GM12873 (cell line): ENCODE measurements around the gene CADM1.

Source experiments
- TF ChIP-seq, protein P1 (sequence below): IDR thresholded peaks from 2 replicates; pipeline ENCODE4 v1.5.1; 2012; ENCODE audit warnings: low read depth, mild to moderate bottlenecking, moderate library complexity, low read length, control low read depth; ENCODE audit not compliant: insufficient read depth; ENCODE audit errors: missing control alignments

CADM1 gene

DNA sequence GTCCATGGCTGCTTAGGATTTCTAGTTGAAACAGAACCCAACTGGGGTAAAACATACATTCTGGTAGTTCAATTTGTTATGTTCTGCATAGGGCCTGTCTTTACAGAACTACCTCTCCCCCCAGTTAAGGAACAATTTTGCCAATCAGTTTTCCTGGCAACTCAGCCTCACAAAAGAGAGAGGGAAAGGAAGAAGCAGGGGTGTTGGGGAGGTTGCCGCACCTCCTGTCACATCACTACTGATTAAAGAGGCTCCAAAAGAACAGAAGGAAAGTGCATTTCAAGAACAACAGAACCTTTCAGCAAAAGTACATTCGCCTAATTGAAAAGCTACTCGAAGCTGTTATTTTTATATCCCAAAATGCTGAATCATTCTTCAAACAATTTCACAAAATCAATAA lies 217.6 kb downstream of the CADM1 start:
- TF ChIP-seq, protein P1, sequence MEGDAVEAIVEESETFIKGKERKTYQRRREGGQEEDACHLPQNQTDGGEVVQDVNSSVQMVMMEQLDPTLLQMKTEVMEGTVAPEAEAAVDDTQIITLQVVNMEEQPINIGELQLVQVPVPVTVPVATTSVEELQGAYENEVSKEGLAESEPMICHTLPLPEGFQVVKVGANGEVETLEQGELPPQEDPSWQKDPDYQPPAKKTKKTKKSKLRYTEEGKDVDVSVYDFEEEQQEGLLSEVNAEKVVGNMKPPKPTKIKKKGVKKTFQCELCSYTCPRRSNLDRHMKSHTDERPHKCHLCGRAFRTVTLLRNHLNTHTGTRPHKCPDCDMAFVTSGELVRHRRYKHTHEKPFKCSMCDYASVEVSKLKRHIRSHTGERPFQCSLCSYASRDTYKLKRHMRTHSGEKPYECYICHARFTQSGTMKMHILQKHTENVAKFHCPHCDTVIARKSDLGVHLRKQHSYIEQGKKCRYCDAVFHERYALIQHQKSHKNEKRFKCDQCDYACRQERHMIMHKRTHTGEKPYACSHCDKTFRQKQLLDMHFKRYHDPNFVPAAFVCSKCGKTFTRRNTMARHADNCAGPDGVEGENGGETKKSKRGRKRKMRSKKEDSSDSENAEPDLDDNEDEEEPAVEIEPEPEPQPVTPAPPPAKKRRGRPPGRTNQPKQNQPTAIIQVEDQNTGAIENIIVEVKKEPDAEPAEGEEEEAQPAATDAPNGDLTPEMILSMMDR, result no peak

DNA sequence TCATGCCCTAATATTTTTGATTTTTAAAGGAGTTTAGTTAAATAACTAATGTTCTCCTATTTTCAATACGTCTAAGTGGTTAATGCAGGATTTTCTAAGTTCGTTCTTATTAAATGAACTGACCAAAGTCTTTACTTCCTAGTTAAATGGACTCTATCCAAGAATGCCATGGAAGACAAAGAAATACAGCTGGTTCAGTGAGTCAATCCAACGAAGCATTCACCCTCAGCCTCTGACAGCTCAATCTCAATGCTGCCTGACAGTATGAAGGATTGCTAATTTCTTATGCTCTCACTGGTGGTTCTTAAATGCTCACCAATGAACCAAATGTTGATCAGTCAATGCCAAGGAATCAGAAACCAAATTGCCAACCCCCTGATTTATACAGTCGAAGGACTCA lies 219.4 kb downstream of the CADM1 start:
- TF ChIP-seq, protein P1, result no peak

DNA sequence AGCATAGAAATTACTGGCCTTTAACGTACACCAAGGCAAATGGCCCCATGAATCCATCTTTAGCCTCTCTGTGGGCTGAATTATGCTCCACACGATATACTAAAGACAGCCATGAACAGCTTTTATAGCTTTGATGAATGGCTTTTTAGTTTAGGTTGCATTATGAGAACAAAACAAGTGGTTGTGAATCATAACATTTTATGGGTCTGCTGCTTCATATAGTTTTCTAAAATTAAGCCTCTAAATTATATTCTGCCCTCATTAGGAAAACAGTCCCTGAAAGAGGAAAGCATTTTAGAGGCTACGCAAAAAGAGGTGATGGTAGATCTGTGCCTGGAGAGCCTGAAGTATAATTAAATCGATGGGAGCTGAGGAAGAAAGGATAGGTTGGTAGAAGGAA lies 221.3 kb downstream of the CADM1 start:
- TF ChIP-seq, protein P1, result no peak

DNA sequence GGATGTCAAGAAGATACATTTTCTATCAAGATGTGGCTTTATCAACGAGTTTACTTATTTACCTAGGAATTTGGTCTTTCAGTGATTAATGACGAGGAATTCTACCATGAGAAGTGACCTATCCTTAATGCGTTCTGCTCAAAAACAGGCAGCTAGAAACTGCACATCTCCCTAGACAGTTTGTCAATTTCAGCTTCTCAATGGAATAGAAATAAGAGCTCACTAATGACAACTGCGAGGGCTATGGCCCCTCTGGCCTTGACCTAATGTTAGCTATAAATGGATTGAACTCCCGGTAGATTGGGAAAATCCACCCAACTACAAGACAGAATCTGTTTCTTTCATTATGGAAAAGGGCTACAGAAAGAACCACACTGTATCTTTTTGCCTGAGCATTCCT lies 223.4 kb downstream of the CADM1 start:
- TF ChIP-seq, protein P1, result no peak

DNA sequence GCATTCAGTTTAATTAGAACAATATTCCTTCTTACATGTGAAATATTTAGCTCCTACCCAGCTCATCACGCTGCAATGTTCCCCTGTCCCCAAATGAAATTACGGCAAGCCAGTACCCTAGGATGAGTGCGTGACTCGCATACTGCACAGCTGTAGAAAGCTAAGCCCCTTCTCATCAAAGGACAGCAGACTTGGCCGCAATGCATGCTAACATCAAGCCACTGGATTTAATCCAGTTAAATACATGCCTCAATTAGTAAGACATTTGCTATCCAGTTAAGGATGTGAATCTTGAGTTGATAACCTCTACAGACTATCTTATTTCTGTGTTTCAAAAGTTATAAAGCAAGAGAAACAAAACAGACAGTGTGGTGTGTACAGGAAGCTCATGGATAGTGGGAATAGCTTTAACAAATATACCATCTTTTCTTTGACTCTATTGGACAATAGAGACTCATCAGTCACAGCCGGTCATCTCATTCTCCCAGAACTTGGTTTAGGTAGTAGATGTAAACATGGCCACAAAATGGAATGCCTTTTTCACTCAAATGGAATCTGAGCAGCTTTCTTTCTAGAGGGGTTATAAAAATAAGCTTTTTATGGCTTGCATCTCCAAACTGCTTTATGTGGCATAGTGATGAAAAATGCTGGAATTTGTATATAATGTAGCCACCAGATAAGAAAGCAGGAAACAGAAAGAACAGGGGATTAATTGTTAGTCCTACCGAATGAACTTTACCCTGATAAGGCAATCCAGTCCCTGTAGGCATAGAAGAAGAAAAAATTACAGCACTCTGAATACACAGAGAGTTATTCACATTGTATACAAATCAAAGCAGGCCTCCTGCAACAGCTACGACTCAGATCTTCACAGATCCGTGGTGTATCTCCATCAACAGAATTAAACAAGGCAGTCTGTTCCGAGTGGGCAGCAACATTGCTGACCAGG lies 224.1 kb downstream of the CADM1 start:
- TF ChIP-seq, protein P1, result no peak

DNA sequence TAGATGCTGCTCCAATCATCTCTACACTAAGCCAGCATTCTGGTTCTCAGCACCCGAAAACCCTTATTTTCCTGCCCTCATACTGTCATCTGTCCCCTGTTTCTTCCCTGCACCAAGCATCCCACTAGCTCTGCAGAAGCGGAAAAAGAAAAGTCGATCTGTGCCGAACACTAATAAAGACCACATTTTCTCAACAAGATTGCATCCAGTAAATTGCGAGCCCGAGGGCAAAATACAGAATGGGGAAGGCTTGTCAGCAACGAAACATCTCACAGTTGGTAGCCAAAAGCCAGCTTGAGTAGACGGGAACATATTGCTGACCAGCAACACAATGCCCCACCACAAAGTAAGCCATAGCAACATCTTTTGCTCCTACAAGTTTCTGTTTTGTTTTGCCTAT lies 227.4 kb downstream of the CADM1 start:
- TF ChIP-seq, protein P1, result no peak

DNA sequence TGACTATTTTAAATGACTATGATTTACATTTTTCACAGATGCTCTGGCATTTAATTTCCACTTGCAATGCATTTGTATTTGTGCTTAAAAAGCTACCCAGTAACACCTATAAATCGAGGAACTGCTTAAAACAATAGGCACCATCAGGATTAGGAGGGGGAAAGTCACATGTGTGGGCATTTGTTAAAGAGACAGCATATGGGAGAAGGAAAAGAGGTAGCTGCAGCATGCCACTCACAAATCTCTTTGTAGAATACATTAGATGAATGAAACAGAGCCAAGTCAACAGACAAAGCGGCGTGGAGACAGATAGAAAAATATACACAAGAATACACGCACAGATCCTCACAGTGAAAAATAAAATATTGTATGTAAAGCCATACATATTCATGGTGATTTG lies 228.0 kb downstream of the CADM1 start:
- TF ChIP-seq, protein P1, result no peak
